ENCODE data around the gene CDCA7. TPM values are rescaled to one million over a fixed set of nuclear protein-coding genes. Genes with fewer than 3 reads are reported as not detected.
A peak's percentile ranks its signal among the peaks of the same experiment; 100 is the strongest.

CDCA7 gene
- total and polyA plus RNA-seq, 2 of the 13 experiments (the other 11 are each of a cell fraction or from before 2014, with no cell fraction given): 46.2 to 57.8 TPM

- BruUV-seq (replicated peaks): no TSS peak
- H3K27me3 ChIP-seq (ENCODE audit: control insufficient read depth in 1 of 2, insufficient read depth in 2 of 2, low read length in 2 of 2): no peaks in the 10 kb centered on the region; a peak in 2 of 5 replicates
- H3K4me3 ChIP-seq (replicated peaks in 1 of 3; ENCODE audit: insufficient read depth in 1 of 3, low read depth in 2 of 3, low read length in 3 of 3): peak overlapping the region in 1 of 3 experiments; percentile 90; a peak in 2 of 6 replicates
- in situ Hi-C loops (cut with HindIII; ENCODE audit: extremely low pct_ligation_motif_present, low pct_unique_long_range_greater_than_20kb): no loop called here
- H3K4me1 ChIP-seq (ENCODE audit: insufficient read depth, low read length): peaks cover 37% of the 10 kb centered on the region
- peaks cover 0 to 1% of the 10 kb centered on the region in 2 experiments; a peak in 1 of 5 replicates for H3K36me3 ChIP-seq (replicated peaks in 1 of 2; ENCODE audit: control insufficient read depth in 1 of 2, insufficient read depth in 2 of 2, low read length in 2 of 2)
- peak overlapping the region; percentile 96 for H3K4me2 ChIP-seq (ENCODE audit: low read depth, low read length)
- no peak overlapping the region for H3K27ac ChIP-seq (ENCODE audit: extremely low read length, insufficient read depth, low read length)
- H3K9ac ChIP-seq (ENCODE audit: insufficient read depth, low read depth, low read length): no peak overlapping the region
- H2AFZ ChIP-seq (ENCODE audit: low read length): no peak overlapping the region
- intact Hi-C loops (cut with micrococcal nuclease; ENCODE audit: unreplicated experiment): loop anchor here (10.0 kb wide), 2 partner anchors 129 to 279 kb away; partner anchors contain the start of gene MAP3K20
- TF ChIP-seq TSC22D2 (CRISPR knock-in tag; IDR thresholded peaks at IDR 0.05; ENCODE audit: borderline replicate concordance): no peak
- H4K20me1 ChIP-seq (ENCODE audit: insufficient read depth, low read length): peaks cover 12% of the 10 kb centered on the region; the same call in 1 of the 2 replicates
- no peak for DNase-seq (ENCODE audit: low spot score)
- FAIRE-seq: no peak
- ATAC-seq: no peak
- POLR2A ChIA-PET: no interaction called here
- peaks cover 29% of the 10 kb centered on the region for H3K79me2 ChIP-seq (ENCODE audit: insufficient read depth, low read length)
- CTCF ChIA-PET (ENCODE audit: low intra/inter-chr PET ratio, low total read pairs): no interaction called here
- WGBS (ENCODE audit: low lambda C conversion rate): 50% methylated on average over 5 of the region's 5 CpGs
- H3K9me3 ChIP-seq (ENCODE audit: low read length): no peaks in the 10 kb centered on the region
These were observed 1.1 kb upstream of the CDCA7 start for GRCh38 chr2:173353556-173353955.

GRCh38 chr2:173354073-173354581 lies 545 bp upstream of the CDCA7 start:
- peaks cover 35% of the 10 kb centered on the region for H3K79me2 ChIP-seq (ENCODE audit: insufficient read depth, low read length)
- BruUV-seq (replicated peaks): no TSS peak
- intact Hi-C loops (cut with micrococcal nuclease; ENCODE audit: unreplicated experiment): loop anchor here (10.0 kb wide), 2 partner anchors 129 to 279 kb away; partner anchors contain the start of gene MAP3K20
- H4K20me1 ChIP-seq (ENCODE audit: insufficient read depth, low read length): peaks cover 12% of the 10 kb centered on the region; the same call in 1 of the 2 replicates
- H3K27me3 ChIP-seq (ENCODE audit: control insufficient read depth in 1 of 2, insufficient read depth in 2 of 2, low read length in 2 of 2): no peaks in the 10 kb centered on the region; a peak in 2 of 5 replicates
- peaks cover 0 to 7% of the 10 kb centered on the region in 2 experiments; a peak in 3 of 5 replicates for H3K36me3 ChIP-seq (replicated peaks in 1 of 2; ENCODE audit: control insufficient read depth in 1 of 2, insufficient read depth in 2 of 2, low read length in 2 of 2)
- H3K27ac ChIP-seq (ENCODE audit: extremely low read length, insufficient read depth, low read length): peak overlapping the region; percentile 86
- CTCF ChIA-PET (ENCODE audit: low intra/inter-chr PET ratio, low total read pairs): no interaction called here
- H3K4me2 ChIP-seq (ENCODE audit: low read depth, low read length): peak overlapping the region; percentile 96
- POLR2A ChIA-PET: no interaction called here
- H3K4me3 ChIP-seq (replicated peaks in 1 of 3; ENCODE audit: insufficient read depth in 1 of 3, low read depth in 2 of 3, low read length in 3 of 3): peak overlapping the region; percentile 74 to 90 (median 89)
- FAIRE-seq (peak; percentile 23), DNase-seq (ENCODE audit: low spot score) (peak; percentile 27), ATAC-seq (peak; percentile 2)
- H2AFZ ChIP-seq (ENCODE audit: low read length): peak overlapping the region; percentile 94
- in situ Hi-C loops (cut with HindIII; ENCODE audit: extremely low pct_ligation_motif_present, low pct_unique_long_range_greater_than_20kb): no loop called here
- WGBS (ENCODE audit: low lambda C conversion rate): 2% methylated on average over 19 of the region's 19 CpGs
- H3K9ac ChIP-seq (ENCODE audit: insufficient read depth, low read depth, low read length): peak overlapping the region; percentile 87
- H3K4me1 ChIP-seq (ENCODE audit: insufficient read depth, low read length): peaks cover 37% of the 10 kb centered on the region
- H3K9me3 ChIP-seq (ENCODE audit: low read length): no peaks in the 10 kb centered on the region
- TF ChIP-seq SMAD1 (CRISPR knock-in tag; IDR thresholded peaks at IDR 0.05; ENCODE audit: borderline replicate concordance, low read depth): no peak
- TF ChIP-seq KDM5A (IDR thresholded peaks at IDR 0.05; ENCODE audit: borderline replicate concordance, low read length): peak; percentile 84
- no peak for TF ChIP-seq CREB1 (IDR thresholded peaks at IDR 0.05)
- TF ChIP-seq CREB1 (CRISPR knock-in tag; IDR thresholded peaks at IDR 0.05): peak; percentile 34; the same call in 1 of the 2 replicates
- TF ChIP-seq CBX2 (IDR thresholded peaks at IDR 0.05; ENCODE audit: low read depth, low read length): peak; percentile 96
- TF ChIP-seq CBX2 (CRISPR knock-in tag; IDR thresholded peaks at IDR 0.05; ENCODE audit: low read depth): no peak
- 0 out of 2 replicates have a peak, but pooled peaks have one; percentile 16 for TF ChIP-seq ZNF512B (CRISPR knock-in tag; IDR thresholded peaks at IDR 0.05; ENCODE audit: borderline replicate concordance)
- no peak for TF ChIP-seq USF2 (IDR thresholded peaks at IDR 0.05; ENCODE audit: low read depth, low read length)
- 0 out of 2 replicates have a peak, but pooled peaks have one; percentile 13 for TF ChIP-seq USF2 (CRISPR knock-in tag; IDR thresholded peaks at IDR 0.05; ENCODE audit: borderline replicate concordance)
- TF ChIP-seq SOX13 (IDR thresholded peaks at IDR 0.05): no peak
- TF ChIP-seq SOX13 (CRISPR knock-in tag; conservative IDR thresholded peaks at IDR 0.05 in 1 of 2, IDR thresholded peaks at IDR 0.05 in 1 of 2): 0 out of 4 replicates have a peak, but pooled peaks of 1 of the 2 experiments have one; percentile 25
- TF ChIP-seq ZNF619 (CRISPR knock-in tag; IDR thresholded peaks at IDR 0.05): no peak

Measured in HepG2 (cell line).